ENCODE results near the gene CLECL1.
"Not testable (repeated sequence)": the region's sequence is repeated elsewhere in the genome, so short reads cannot be mapped to it uniquely, and the experiment has no call there.

- TF ChIP-seq POLR2A, TAF1, POLR2AphosphoS5, SPI1, POU2F2 (IDR thresholded peaks at IDR 0.05; ENCODE audit: low read depth, low read length): not testable (repeated sequence)
These were observed 37.2 kb downstream of the CLECL1 start for GRCh38 chr12:9695661-9696060.
